ENCODE measurements around the gene VPS37C. TPM values are rescaled to one million over a fixed set of nuclear protein-coding genes. Genes with fewer than 3 reads are reported as not detected.

VPS37C gene
- total and polyA plus RNA-seq, 2 donors from 2014 or later, result 13.9 to 31.8 TPM

DNA sequence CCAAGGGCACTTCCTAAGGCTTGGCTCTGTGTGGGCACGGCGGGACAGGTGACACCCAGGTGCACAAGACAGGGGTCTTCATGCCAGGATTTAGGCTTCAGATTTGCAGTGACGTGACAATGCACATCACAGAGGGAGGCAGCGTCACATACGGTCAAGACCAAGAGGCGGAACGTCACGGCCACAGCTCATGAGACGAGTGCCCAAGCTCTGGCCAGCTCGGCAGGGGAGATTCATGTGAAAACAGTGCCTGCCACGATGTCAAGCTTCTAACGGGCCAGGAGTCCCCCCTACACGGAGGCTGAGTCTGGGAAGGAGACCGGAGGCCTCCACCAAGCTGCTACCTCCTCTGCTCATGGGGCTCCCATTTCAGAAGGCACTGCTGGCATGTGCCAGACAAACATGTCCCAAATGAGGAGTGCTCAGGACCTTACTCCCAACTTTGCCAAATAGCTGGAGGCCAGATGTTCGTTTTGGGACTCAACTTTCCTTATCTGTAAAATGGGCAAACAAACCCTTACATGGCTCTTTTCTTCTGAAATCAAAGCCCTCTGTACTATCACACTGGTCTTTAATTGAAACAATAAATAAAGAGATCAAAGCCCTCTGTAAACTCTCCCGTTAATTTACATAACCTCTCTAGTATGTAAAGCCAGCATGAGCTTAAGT, 16.6 kb downstream of the VPS37C start:
- H3K27ac ChIP-seq (ENCODE audit: low read depth in 2 of 2, low read length in 2 of 2), result no peak overlapping the region
- H3K27me3 ChIP-seq (ENCODE audit: control insufficient read depth, insufficient read depth, low read length), result no peaks in the 10 kb centered on the region
- no peak for TF ChIP-seq CTCF (IDR thresholded peaks at IDR 0.05; ENCODE audit: borderline replicate concordance, extremely low read depth, insufficient read depth)
- H3K4me3 ChIP-seq (ENCODE audit: low read length in 3 of 3), result no peak overlapping the region
- no peaks in the 10 kb centered on the region for H3K9me3 ChIP-seq (ENCODE audit: control insufficient read depth in 2 of 3, insufficient read depth in 1 of 3, low read length in 3 of 3)
- no peak for DNase-seq
- peaks cover 0 to 21% (median 5%) of the 10 kb centered on the region in 3 donors for H3K4me1 ChIP-seq (ENCODE audit: control insufficient read depth in 2 of 3, insufficient read depth in 2 of 3, low read depth in 1 of 3, low read length in 3 of 3)
- no peak overlapping the region for H3K9ac ChIP-seq (ENCODE audit: low read length in 3 of 3)
- H3K36me3 ChIP-seq (ENCODE audit: control insufficient read depth in 2 of 3, insufficient read depth in 3 of 3, low read length in 3 of 3), result no peaks in the 10 kb centered on the region
- intact Hi-C loops (cut with DNase I), result no loop called here
- FAIRE-seq, result no peak

DNA sequence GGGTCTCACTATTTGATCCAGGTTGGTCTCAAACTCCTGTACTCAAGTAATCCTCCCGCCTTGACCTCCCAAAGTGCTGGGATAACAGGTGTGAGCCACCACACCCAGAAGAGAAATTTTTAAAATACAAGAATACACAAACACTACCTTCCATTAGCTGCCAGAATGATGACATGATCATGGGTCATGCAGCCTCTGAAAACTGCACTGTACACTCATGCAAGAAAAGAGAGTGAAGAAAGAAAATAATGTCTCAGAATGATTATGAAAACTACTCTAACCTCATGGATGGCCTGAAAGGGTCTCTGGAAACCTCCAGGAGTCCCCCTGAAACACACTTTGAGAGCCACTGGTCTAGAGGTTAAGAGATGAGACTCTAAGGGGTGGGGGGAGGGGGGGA, 18.8 kb downstream of the VPS37C start:
- Histone ChIP-seq H3K9ac (ENCODE audit: low read length in 3 of 3) (no peak overlapping the region), H3K9me3 (ENCODE audit: control insufficient read depth in 2 of 3, insufficient read depth in 1 of 3, low read length in 3 of 3) (no peaks in the 10 kb centered on the region), H3K27ac (ENCODE audit: low read depth in 2 of 2, low read length in 2 of 2) (no peak overlapping the region), H3K36me3 (ENCODE audit: control insufficient read depth in 2 of 3, insufficient read depth in 3 of 3, low read length in 3 of 3) (peaks cover 0 to 7% (median 3%) of the 10 kb centered on the region in 3 donors), H3K4me1 (ENCODE audit: control insufficient read depth in 2 of 3, insufficient read depth in 2 of 3, low read depth in 1 of 3, low read length in 3 of 3) (peaks cover 0 to 10% (median 0%) of the 10 kb centered on the region in 3 donors), H3K4me3 (ENCODE audit: low read length in 3 of 3) (no peak overlapping the region), H3K27me3 (ENCODE audit: control insufficient read depth, insufficient read depth, low read length) (no peaks in the 10 kb centered on the region)
- intact Hi-C loops (cut with DNase I), result no loop called here
- FAIRE-seq (no peak), DNase-seq (no peak)
- no peak for TF ChIP-seq CTCF (IDR thresholded peaks at IDR 0.05; ENCODE audit: borderline replicate concordance, extremely low read depth, insufficient read depth)

- DNase-seq (peak in 1 of 5 donors; percentile 83), FAIRE-seq (no peak)
- intact Hi-C loops (cut with DNase I), result no loop called here
- no peaks in the 10 kb centered on the region for H3K27me3 ChIP-seq (ENCODE audit: control insufficient read depth, insufficient read depth, low read length)
- H3K4me1 ChIP-seq (ENCODE audit: control insufficient read depth in 2 of 3, insufficient read depth in 2 of 3, low read depth in 1 of 3, low read length in 3 of 3), result peaks cover 0 to 8% (median 0%) of the 10 kb centered on the region in 3 donors
- no peaks in the 10 kb centered on the region for H3K9me3 ChIP-seq (ENCODE audit: control insufficient read depth in 2 of 3, insufficient read depth in 1 of 3, low read length in 3 of 3)
- no peak overlapping the region for H3K9ac ChIP-seq (ENCODE audit: low read length in 3 of 3)
- H3K27ac ChIP-seq (ENCODE audit: low read depth in 2 of 2, low read length in 2 of 2), result no peak overlapping the region
- no peak overlapping the region for H3K4me3 ChIP-seq (ENCODE audit: low read length in 3 of 3)
- peaks cover 0 to 8% (median 7%) of the 10 kb centered on the region in 3 donors for H3K36me3 ChIP-seq (ENCODE audit: control insufficient read depth in 2 of 3, insufficient read depth in 3 of 3, low read length in 3 of 3)
- no peak for TF ChIP-seq CTCF (IDR thresholded peaks at IDR 0.05; ENCODE audit: borderline replicate concordance, extremely low read depth, insufficient read depth)
Observed at GRCh38 chr11:61141601-61142028, 19.6 kb downstream of the VPS37C start.

All from kidney (tissue), 14 donors.